Lower leg skin (tissue), 3 donors: ENCODE data around the gene RFX2.
"Not testable (repeated sequence)": the region's sequence is repeated elsewhere in the genome, so short reads cannot be mapped to it uniquely, and the experiment has no call there.

Experiments
- CTCF ChIP-seq, 3 donors: fragments of 450-650 bp; IDR thresholded peaks; one replicate each; pipeline ENCODE4 v1.5.1; 2016; ENCODE audit warnings: antibody characterized with exemption in 3 of 3, mild to moderate bottlenecking in 3 of 3, moderate library complexity in 2 of 3
- POLR2A ChIP-seq, 2 donors: fragments of 450-650 bp; IDR thresholded peaks; one replicate each; pipeline ENCODE4 v1.6.1; 2016 to 2017; ENCODE audit warnings: antibody characterized with exemption in 2 of 2, mild to moderate bottlenecking in 1 of 2, moderate library complexity in 1 of 2

GRCh38 chr19:6073233-6073632 lies 37.1 kb downstream of the RFX2 start:
- TF ChIP-seq CTCF, POLR2A (IDR thresholded peaks at IDR 0.05): not testable (repeated sequence)
